Measurements from ENCODE around the gene DNAL1. TPM values are rescaled to one million over a fixed set of nuclear protein-coding genes. Genes with fewer than 3 reads are reported as not detected.

Gene DNAL1
- total RNA-seq, 1 donor from 2014 or later: 7.7 TPM

DNA sequence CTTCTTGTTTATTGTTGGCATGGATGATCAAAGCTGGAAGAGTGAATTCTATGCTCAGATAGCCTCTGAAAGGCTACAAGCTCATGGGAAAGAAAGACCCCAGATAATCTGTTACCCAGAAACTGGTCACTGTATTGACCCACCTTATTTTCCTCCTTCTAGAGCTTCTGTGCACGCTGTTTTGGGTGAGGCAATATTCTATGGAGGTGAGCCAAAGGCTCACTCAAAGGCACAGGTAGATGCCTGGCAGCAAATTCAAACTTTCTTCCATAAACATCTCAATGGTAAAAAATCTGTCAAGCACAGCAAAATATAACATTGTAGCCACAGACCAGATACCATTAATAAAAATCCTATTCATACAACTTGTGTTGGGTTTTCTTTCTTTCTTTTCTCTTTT, 25.3 kb upstream of the DNAL1 start:
- CTCF ChIA-PET: no interaction called here

DNA sequence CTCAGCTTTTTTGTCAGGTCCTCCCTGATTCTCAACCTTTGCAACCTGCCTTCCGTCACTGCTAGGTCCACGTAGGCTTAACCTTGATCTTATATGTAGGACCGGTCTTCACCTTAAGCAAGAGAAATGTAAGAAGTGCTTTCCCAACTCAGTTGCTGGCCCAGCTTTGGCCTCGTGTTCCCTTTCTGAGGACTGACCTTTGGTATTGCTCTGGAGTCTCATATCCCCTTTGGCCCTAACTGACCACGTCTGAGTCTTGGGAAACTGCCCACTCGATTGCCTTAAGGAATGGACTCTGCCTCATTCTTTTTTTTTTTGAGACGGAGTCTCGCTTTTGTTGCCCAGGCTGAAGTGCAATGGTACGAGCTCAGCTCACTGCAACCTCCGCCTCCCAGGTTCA, 24.5 kb upstream of the DNAL1 start:
- CTCF ChIA-PET: no interaction called here
- ATAC-seq (ENCODE audit: low read depth): no peak

More for the DNA sequence above, 25.3 kb upstream of the DNAL1 start:
- ATAC-seq (ENCODE audit: low read depth) (no peak), DNase-seq (no peak)
- POLR2A ChIA-PET: no interaction called here
- Mint-ChIP-seq H3K4me1 (no peaks in the 10 kb centered on the region), H3K27ac (no peak overlapping the region), H3K27me3 (no peaks in the 10 kb centered on the region), H3K9me3 (no peaks in the 10 kb centered on the region), H3K36me3 (ENCODE audit: low read depth) (no peaks in the 10 kb centered on the region), H3K4me3 (no peak overlapping the region)
- TF ChIP-seq, protein P1, sequence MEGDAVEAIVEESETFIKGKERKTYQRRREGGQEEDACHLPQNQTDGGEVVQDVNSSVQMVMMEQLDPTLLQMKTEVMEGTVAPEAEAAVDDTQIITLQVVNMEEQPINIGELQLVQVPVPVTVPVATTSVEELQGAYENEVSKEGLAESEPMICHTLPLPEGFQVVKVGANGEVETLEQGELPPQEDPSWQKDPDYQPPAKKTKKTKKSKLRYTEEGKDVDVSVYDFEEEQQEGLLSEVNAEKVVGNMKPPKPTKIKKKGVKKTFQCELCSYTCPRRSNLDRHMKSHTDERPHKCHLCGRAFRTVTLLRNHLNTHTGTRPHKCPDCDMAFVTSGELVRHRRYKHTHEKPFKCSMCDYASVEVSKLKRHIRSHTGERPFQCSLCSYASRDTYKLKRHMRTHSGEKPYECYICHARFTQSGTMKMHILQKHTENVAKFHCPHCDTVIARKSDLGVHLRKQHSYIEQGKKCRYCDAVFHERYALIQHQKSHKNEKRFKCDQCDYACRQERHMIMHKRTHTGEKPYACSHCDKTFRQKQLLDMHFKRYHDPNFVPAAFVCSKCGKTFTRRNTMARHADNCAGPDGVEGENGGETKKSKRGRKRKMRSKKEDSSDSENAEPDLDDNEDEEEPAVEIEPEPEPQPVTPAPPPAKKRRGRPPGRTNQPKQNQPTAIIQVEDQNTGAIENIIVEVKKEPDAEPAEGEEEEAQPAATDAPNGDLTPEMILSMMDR (IDR thresholded peaks at IDR 0.05): no peak
- intact Hi-C loops (cut with micrococcal nuclease): no loop called here

DNA sequence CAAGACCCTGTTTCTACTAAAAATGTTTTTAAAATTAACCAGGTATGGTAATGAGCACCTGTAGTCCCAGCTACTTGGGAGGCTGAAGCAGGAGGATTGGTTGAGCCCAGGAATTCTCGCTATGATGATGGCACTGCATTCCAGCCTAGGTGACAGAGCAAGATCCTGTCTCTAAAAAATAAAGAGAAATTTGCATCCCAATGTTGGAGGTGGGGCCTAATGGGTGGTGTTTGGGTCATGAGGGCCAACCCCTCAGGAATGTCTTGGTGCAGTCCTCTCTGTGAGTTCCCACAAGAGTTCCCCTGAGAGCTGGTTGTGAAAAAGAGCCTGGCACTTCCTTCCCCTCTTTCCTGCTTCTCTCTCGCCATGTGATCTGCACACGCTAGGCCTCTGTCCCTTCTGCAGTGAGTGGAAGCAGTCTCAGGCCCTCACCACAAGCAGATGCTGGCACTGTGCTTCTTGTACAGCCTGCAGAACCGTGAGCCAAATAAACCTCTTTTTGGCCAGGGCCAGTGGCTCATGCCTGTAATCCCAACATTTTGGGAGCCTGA, 21.2 kb upstream of the DNAL1 start:
- DNase-seq (no peak), ATAC-seq (ENCODE audit: low read depth) (no peak)
- Mint-ChIP-seq H3K27me3 (no peaks in the 10 kb centered on the region), H3K9me3 (no peaks in the 10 kb centered on the region), H3K27ac (no peak overlapping the region), H3K4me1 (no peaks in the 10 kb centered on the region), H3K36me3 (ENCODE audit: low read depth) (no peaks in the 10 kb centered on the region), H3K4me3 (no peak overlapping the region)
- intact Hi-C loops (cut with micrococcal nuclease): no loop called here
- ChIA-PET CTCF (no interaction called here), POLR2A (no interaction called here)
- TF ChIP-seq, protein P1 (IDR thresholded peaks at IDR 0.05): no peak

More for the DNA sequence above, 24.5 kb upstream of the DNAL1 start:
- H3K9me3 Mint-ChIP-seq: no peaks in the 10 kb centered on the region
- no peak overlapping the region for H3K4me3 Mint-ChIP-seq
- no peak for DNase-seq
- intact Hi-C loops (cut with micrococcal nuclease): no loop called here
- TF ChIP-seq, protein P1 (IDR thresholded peaks at IDR 0.05): no peak
- no peaks in the 10 kb centered on the region for H3K36me3 Mint-ChIP-seq (ENCODE audit: low read depth)
- no peak overlapping the region for H3K27ac Mint-ChIP-seq
- H3K27me3 Mint-ChIP-seq: no peaks in the 10 kb centered on the region
- POLR2A ChIA-PET: no interaction called here
- no peaks in the 10 kb centered on the region for H3K4me1 Mint-ChIP-seq

DNA sequence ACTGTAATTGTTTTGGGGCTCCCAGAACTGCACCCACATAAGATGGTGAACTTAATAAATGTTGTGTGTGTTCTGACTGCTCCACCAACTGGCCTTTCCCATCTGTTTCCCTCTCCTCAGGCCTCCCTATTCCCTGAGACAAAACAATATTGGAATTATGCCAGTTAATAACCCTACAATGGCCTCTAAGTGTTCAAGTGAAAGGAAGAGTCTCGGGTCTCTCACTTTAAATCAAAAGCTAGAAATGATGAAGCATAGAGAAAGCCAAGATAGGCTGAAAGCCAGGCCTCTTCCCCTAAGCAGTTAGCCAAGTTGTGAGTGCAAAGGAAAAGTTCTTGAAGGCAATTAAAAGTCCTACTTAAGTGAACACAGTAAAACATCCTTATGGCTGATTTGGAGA, 19.1 kb upstream of the DNAL1 start:
- no peaks in the 10 kb centered on the region for H3K4me1 Mint-ChIP-seq
- H3K9me3 Mint-ChIP-seq: no peaks in the 10 kb centered on the region
- ATAC-seq (ENCODE audit: low read depth): no peak
- DNase-seq: no peak
- no peaks in the 10 kb centered on the region for H3K36me3 Mint-ChIP-seq (ENCODE audit: low read depth)
- H3K27me3 Mint-ChIP-seq: peaks cover 6% of the 10 kb centered on the region
- TF ChIP-seq, protein P1 (IDR thresholded peaks at IDR 0.05): no peak
- ChIA-PET CTCF (interaction anchor here (1.0 kb wide), 1 partner anchor 117 kb away, joined by 3 read pairs; no protein-coding TSS in a partner anchor), POLR2A (no interaction called here)
- no peak overlapping the region for H3K27ac Mint-ChIP-seq
- intact Hi-C loops (cut with micrococcal nuclease): no loop called here
- H3K4me3 Mint-ChIP-seq: no peak overlapping the region

DNA sequence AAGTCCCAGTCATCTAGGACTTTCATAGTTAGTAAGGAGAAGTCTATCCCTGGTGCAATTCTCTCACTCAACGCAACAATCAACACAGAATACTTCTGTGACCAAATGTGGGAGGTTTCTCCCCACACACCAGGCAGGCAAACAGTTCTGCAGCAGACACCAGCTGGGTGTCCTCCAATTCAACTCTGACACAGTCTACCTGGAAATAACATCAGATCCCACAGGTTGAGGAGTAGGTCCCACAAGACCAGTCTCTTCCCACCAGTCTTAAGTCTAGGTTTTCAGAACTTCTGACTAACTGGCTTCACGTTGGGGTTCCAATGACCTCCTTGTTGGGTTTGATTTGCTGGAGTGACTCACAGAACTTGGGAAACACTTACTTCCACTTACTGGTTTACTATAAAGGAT, 17.6 kb upstream of the DNAL1 start:
- DNase-seq (no peak), ATAC-seq (ENCODE audit: low read depth) (no peak)
- ChIA-PET CTCF (no interaction called here), POLR2A (interaction anchor here (0.6 kb wide), 1 partner anchor 57 kb away, joined by 13 read pairs; no protein-coding TSS in a partner anchor)
- TF ChIP-seq, protein P1 (IDR thresholded peaks at IDR 0.05): no peak
- no peaks in the 10 kb centered on the region for H3K9me3 Mint-ChIP-seq
- no peaks in the 10 kb centered on the region for H3K36me3 Mint-ChIP-seq (ENCODE audit: low read depth)
- no peak overlapping the region for H3K4me3 Mint-ChIP-seq
- intact Hi-C loops (cut with micrococcal nuclease): no loop called here
- H3K27me3 Mint-ChIP-seq: peaks cover 6% of the 10 kb centered on the region
- H3K4me1 Mint-ChIP-seq: no peaks in the 10 kb centered on the region
- no peak overlapping the region for H3K27ac Mint-ChIP-seq

Data from activated B cell treated with CpG ODN at 0.5 μM for 24 hours (primary cell).